ENCODE measurements around the gene PEX5.
A peak's percentile ranks its signal among the peaks of the same experiment; 100 is the strongest.
"Not testable (repeated sequence)": the region's sequence is repeated elsewhere in the genome, so short reads cannot be mapped to it uniquely, and the experiment has no call there.

PEX5 gene

GRCh38 chr12:7160183-7160582 lies 29.3 kb upstream of the PEX5 start:
- DNase-seq (ENCODE audit: low read depth) = no peak

GRCh38 chr12:7161327-7161726 lies 28.2 kb upstream of the PEX5 start:
- DNase-seq (ENCODE audit: low read depth) = no peak

GRCh38 chr12:7161811-7162210 lies 27.7 kb upstream of the PEX5 start:
- DNase-seq (ENCODE audit: low read depth) = no peak

- DNase-seq (ENCODE audit: low read depth) = no peak
These were observed 26.8 kb upstream of the PEX5 start for GRCh38 chr12:7162691-7163114.

GRCh38 chr12:7169951-7170350 lies 19.5 kb upstream of the PEX5 start:
- DNase-seq (ENCODE audit: low read depth) = no peak

- DNase-seq (ENCODE audit: low read depth) = no peak
These were observed 17.6 kb upstream of the PEX5 start for GRCh38 chr12:7171854-7172253.

- DNase-seq (ENCODE audit: low read depth) = no peak
These were observed 14.0 kb upstream of the PEX5 start for GRCh38 chr12:7175493-7175892.

GRCh38 chr12:7176595-7176994 lies 12.9 kb upstream of the PEX5 start:
- no peak for DNase-seq (ENCODE audit: low read depth)

GRCh38 chr12:7178481-7178880 lies 11.0 kb upstream of the PEX5 start:
- no peak for DNase-seq (ENCODE audit: low read depth)

- no peak for DNase-seq (ENCODE audit: low read depth)
These were observed 8.8 kb upstream of the PEX5 start for GRCh38 chr12:7180685-7181084.

- DNase-seq (ENCODE audit: low read depth) = not testable (repeated sequence)
These were observed 3.4 kb upstream of the PEX5 start for GRCh38 chr12:7186058-7186457.

GRCh38 chr12:7188562-7189397 lies 706 bp upstream of the PEX5 start:
- DNase-seq (ENCODE audit: low read depth) = peak; percentile 33

GRCh38 chr12:7190268-7191055 lies 976 bp downstream of the PEX5 start:
- no peak for DNase-seq (ENCODE audit: low read depth)

GRCh38 chr12:7193674-7194073 lies 4.2 kb downstream of the PEX5 start:
- no peak for DNase-seq (ENCODE audit: low read depth)

- DNase-seq (ENCODE audit: low read depth) = no peak
These were observed 8.4 kb downstream of the PEX5 start for GRCh38 chr12:7197841-7198240.

- no peak for DNase-seq (ENCODE audit: low read depth)
These were observed 13.6 kb downstream of the PEX5 start for GRCh38 chr12:7203109-7203508.

- no peak for DNase-seq (ENCODE audit: low read depth)
These were observed 15.6 kb downstream of the PEX5 start for GRCh38 chr12:7205091-7205490.

- no peak for DNase-seq (ENCODE audit: low read depth)
These were observed 17.2 kb downstream of the PEX5 start for GRCh38 chr12:7206691-7207090.

- no peak for DNase-seq (ENCODE audit: low read depth)
These were observed 18.6 kb downstream of the PEX5 start for GRCh38 chr12:7207866-7208625.

- DNase-seq (ENCODE audit: low read depth) = no peak
These were observed 20.5 kb downstream of the PEX5 start for GRCh38 chr12:7209958-7210357.

- DNase-seq (ENCODE audit: low read depth) = no peak
These were observed 21.2 kb downstream of the PEX5 start for GRCh38 chr12:7210642-7211151.

GRCh38 chr12:7212678-7213077 lies 23.2 kb downstream of the PEX5 start:
- DNase-seq (ENCODE audit: low read depth) = no peak
